Measurements from ENCODE around the gene BFSP2.

DNA sequence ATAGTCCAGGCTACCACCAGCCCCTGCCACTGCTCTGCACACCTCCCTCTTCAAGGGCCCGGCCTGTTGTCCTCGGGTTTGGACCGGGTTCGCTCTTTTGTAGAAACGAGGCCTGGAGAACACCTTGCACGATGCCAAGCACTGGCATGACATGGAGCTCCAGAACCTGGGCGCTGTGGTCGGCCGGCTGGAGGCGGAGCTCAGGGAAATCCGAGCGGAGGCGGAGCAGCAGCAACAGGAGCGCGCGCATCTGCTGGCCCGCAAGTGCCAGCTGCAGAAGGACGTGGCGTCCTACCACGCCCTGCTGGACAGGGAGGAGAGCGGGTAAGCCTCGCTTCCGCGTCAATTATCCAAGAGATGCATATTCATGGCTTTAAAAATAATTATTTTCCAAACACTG lies 72.4 kb downstream of the BFSP2 start:
- TF ChIP-seq, protein P1, sequence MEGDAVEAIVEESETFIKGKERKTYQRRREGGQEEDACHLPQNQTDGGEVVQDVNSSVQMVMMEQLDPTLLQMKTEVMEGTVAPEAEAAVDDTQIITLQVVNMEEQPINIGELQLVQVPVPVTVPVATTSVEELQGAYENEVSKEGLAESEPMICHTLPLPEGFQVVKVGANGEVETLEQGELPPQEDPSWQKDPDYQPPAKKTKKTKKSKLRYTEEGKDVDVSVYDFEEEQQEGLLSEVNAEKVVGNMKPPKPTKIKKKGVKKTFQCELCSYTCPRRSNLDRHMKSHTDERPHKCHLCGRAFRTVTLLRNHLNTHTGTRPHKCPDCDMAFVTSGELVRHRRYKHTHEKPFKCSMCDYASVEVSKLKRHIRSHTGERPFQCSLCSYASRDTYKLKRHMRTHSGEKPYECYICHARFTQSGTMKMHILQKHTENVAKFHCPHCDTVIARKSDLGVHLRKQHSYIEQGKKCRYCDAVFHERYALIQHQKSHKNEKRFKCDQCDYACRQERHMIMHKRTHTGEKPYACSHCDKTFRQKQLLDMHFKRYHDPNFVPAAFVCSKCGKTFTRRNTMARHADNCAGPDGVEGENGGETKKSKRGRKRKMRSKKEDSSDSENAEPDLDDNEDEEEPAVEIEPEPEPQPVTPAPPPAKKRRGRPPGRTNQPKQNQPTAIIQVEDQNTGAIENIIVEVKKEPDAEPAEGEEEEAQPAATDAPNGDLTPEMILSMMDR (IDR thresholded peaks at IDR 0.05; ENCODE audit: insufficient read depth, low read length, poor library complexity, severe bottlenecking): no peak
- no peak for TF ChIP-seq EZH2phosphoT487 (conservative IDR thresholded peaks at IDR 0.05; ENCODE audit: low read length)
